ENCODE results near the gene CELF2. TPM values are rescaled to one million over a fixed set of nuclear protein-coding genes. Genes with fewer than 3 reads are reported as not detected.
"Not testable (repeated sequence)": the region's sequence is repeated elsewhere in the genome, so short reads cannot be mapped to it uniquely, and the experiment has no call there.

CELF2 gene
- total and polyA plus RNA-seq, 12 donors: 13.0 to 90.9 (median 80.9) TPM

DNA sequence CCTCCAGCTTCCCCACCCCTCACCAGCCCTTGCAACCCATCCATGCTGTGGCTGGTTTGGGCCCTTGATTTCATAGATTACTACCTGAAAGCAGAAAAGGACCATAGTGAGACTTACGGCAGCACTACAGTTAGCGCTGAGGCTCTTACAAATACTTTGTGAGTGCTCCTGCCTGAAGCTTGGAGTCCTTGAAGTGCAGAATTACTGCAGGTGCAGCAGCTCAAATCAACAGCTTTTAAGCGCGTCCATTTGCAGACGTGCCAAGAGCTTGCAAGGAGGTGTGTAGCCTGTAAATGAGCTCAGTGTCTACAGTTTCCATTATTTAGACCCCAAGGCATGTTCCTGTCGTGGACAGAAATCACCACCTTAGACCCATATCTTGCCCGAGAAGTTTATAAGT is 103.0 kb downstream of the CELF2 start:
- H3K27me3 ChIP-seq: no peaks in the 10 kb centered on the region
- no peak overlapping the region for H3K4me3 ChIP-seq
- peak overlapping the region in 1 of 10 donors; percentile 9 for H3K27ac ChIP-seq
- ATAC-seq (no peak), DNase-seq (no peak)
- WGBS, 2 donors: 66 to 80% methylated on average over 7 of the region's 7 CpGs
- intact Hi-C loops (cut with DNase I): no loop called here
- peaks cover 0 to 62% (median 19%) of the 10 kb centered on the region in 9 donors for H3K4me1 ChIP-seq
- TF ChIP-seq, protein P1, sequence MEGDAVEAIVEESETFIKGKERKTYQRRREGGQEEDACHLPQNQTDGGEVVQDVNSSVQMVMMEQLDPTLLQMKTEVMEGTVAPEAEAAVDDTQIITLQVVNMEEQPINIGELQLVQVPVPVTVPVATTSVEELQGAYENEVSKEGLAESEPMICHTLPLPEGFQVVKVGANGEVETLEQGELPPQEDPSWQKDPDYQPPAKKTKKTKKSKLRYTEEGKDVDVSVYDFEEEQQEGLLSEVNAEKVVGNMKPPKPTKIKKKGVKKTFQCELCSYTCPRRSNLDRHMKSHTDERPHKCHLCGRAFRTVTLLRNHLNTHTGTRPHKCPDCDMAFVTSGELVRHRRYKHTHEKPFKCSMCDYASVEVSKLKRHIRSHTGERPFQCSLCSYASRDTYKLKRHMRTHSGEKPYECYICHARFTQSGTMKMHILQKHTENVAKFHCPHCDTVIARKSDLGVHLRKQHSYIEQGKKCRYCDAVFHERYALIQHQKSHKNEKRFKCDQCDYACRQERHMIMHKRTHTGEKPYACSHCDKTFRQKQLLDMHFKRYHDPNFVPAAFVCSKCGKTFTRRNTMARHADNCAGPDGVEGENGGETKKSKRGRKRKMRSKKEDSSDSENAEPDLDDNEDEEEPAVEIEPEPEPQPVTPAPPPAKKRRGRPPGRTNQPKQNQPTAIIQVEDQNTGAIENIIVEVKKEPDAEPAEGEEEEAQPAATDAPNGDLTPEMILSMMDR (IDR thresholded peaks at IDR 0.05): no peak
- no peaks in the 10 kb centered on the region for H3K9me3 ChIP-seq
- H3K36me3 ChIP-seq: no peaks in the 10 kb centered on the region

- ATAC-seq; intact Hi-C loops (cut with DNase I): not testable (repeated sequence)
- 48 to 53% methylated on average over 2 of the region's 2 CpGs for WGBS, 2 donors
These were observed 106.2 kb downstream of the CELF2 start for GRCh38 chr10:11123892-11124291.

GRCh38 chr10:11125004-11125403 is 107.3 kb downstream of the CELF2 start:
- H3K4me3 ChIP-seq: no peak overlapping the region
- ATAC-seq: no peak
- no peak for DNase-seq
- peaks cover 0 to 6% (median 0%) of the 10 kb centered on the region in 11 donors for H3K9me3 ChIP-seq
- no peaks in the 10 kb centered on the region for H3K27me3 ChIP-seq
- TF ChIP-seq, protein P1 (IDR thresholded peaks at IDR 0.05): no peak
- H3K4me1 ChIP-seq: peaks cover 0 to 24% (median 4%) of the 10 kb centered on the region in 9 donors
- WGBS, 2 donors: 90 to 92% methylated on average over 3 of the region's 3 CpGs
- no peaks in the 10 kb centered on the region for H3K36me3 ChIP-seq
- no peak overlapping the region for H3K27ac ChIP-seq
- intact Hi-C loops (cut with DNase I): no loop called here

More at GRCh38 chr10:11123892-11124291, 106.2 kb downstream of the CELF2 start:
- H3K27me3 ChIP-seq, H3K4me3 ChIP-seq, DNase-seq, H3K27ac ChIP-seq, H3K36me3 ChIP-seq, H3K9me3 ChIP-seq: not testable (repeated sequence)
- peaks cover 0 to 32% (median 4%) of the 10 kb centered on the region in 9 donors for H3K4me1 ChIP-seq

DNA sequence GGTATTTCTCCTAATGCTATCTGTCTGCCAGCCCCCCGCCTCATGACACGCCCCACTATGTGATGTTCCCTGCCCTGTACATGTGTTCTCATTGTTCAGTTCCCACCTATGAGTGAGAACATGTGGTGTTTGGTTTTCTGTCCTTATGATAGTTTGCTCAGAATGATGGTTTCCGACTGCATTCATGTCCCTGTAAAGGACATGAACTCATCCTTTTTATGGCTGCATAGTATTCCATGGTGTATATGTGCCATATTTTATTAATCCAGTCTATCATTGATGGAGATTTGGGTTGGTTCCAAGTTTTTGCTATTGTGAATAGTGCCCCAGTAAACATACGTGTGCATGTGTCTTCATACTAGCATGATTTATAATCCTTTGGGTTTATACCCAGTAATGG is 109.3 kb downstream of the CELF2 start:
- H3K4me1 ChIP-seq: peaks cover 0 to 28% (median 7%) of the 10 kb centered on the region in 9 donors
- H3K27ac ChIP-seq; DNase-seq; intact Hi-C loops (cut with DNase I); H3K27me3 ChIP-seq; ATAC-seq; H3K36me3 ChIP-seq; H3K4me3 ChIP-seq; H3K9me3 ChIP-seq: not testable (repeated sequence)
- WGBS, 2 donors: 96 to 98% methylated on average over 4 of the region's 4 CpGs

DNA sequence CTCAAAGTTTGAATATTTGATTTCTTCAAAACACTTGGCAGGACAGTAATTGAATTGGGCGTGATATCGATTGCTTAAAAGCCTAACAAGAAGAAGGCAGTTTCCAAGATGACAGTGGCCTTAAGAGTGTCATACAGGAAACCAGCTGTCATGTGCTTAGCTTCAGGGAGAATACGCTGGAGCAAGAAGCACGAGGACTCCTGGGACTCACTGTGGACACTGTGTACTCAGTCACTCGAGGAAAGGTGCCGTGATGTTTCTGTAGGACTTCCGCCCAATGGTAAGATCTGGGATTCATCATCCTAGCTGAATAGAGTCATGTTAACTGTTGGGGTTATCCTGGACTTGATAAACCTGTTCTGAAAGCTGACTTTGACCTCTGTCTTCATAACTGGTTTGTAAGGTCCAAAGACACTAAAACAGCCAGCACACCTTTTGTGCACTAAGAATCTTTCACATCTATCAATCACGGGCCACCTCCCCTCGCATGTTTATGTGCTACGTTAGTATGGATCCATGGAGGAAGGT is 113.5 kb downstream of the CELF2 start:
- TF ChIP-seq, protein P1 (IDR thresholded peaks at IDR 0.05): no peak
- Histone ChIP-seq H3K27me3 (no peaks in the 10 kb centered on the region), H3K4me3 (no peak overlapping the region), H3K27ac (no peak overlapping the region), H3K4me1 (peaks cover 0 to 24% (median 11%) of the 10 kb centered on the region in 9 donors), H3K9me3 (peaks cover 0 to 6% (median 0%) of the 10 kb centered on the region in 11 donors), H3K36me3 (no peaks in the 10 kb centered on the region)
- 78 to 80% methylated on average over 10 of the region's 10 CpGs for WGBS, 2 donors
- DNase-seq (no peak), ATAC-seq (peak in 3 of 8 donors; percentile 47 to 72 (median 61))
- intact Hi-C loops (cut with DNase I): no loop called here
